Stimulated activated naive CD8-positive, alpha-beta T cell treated with anti-CD3 and anti-CD28 coated beads, Interleukin-15, Interleukin-2, amounts not matched to agents 100 U/mL and 50 U/mL, for 24 hours (primary cell): Measurements from ENCODE around the gene VWDE.
A peak's percentile ranks its signal among the peaks of the same experiment; 100 is the strongest.
"Not testable (repeated sequence)": the region's sequence is repeated elsewhere in the genome, so short reads cannot be mapped to it uniquely, and the experiment has no call there.

Experiments used
- ATAC-seq: fragments of 150-1000 bp; cut with Tn5 transposase; one replicate; pipeline ENCODE4 v1.10.0; 2021
- DNase-seq: peaks from one replicate; pipeline ENCODE4 v3.0.0; 2021

The VWDE gene

DNA sequence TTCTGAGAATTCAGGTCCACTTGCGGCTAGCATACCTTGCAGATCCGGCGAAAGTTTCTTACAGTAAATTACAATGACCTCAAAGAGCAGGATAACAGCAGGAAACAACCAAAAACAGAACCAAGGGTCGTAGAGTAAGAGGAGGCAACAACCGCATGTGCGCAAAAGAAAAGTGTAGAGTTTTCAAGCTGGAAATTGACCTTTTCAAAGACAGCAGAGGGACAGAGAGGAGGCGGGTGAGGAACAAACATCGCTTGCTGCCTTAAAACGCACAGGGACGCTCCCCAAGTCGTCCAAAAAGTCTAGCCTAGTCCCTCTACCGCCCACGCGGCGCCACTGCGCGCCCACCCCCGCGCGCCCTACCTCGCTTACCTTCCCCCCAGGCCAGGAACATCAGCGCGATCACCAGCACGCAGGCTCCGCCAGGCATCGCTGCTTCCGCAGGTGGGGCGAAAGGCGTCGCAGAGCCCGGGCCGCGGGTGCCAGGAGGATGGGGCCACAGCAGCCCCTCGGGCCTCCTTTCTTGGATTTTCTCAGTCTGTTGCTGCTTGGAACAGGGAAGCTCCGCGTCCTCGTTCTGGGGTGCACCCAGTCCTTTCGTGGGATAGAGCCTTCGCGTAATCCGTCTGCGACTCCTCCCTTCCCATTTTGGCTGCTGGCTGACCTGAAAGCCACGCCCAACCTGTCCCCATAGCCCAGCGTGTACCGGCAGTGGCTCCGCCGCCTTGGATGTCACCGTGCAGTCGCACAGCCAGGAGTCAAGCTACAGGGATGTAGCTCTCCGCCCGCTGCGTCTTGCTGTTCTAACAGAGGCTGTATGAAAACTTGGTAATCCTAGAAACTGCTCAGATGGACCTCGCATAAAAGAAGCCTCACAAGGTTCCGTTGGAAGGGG is at the start of gene VWDE:
Gene VWDE (minus strand): TSS at position 579 of the 895 bp plus-strand sequence. CDS start 149 bp downstream, at position 430.
- DNase-seq (peak; percentile 62), ATAC-seq (peak; percentile 93)

DNA sequence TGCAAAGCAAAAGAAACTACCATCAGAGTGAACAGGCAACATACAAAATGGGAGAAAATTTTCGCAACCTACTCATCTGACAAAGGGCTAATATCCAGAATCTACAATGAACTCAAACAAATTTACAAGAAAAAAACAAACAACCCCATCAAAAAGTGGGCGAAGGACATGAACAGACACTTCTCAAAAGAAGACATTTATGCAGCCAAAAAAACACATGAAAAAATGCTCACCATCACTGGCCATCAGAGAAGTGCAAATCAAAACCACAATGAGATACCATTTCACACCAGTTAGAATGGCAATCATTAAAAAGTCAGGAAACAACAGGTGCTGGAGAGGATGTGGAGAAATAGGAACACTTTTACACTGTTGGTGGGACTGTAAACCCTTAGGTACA is 49.5 kb upstream of the VWDE start:
- not testable (repeated sequence) for ATAC-seq, DNase-seq

DNA sequence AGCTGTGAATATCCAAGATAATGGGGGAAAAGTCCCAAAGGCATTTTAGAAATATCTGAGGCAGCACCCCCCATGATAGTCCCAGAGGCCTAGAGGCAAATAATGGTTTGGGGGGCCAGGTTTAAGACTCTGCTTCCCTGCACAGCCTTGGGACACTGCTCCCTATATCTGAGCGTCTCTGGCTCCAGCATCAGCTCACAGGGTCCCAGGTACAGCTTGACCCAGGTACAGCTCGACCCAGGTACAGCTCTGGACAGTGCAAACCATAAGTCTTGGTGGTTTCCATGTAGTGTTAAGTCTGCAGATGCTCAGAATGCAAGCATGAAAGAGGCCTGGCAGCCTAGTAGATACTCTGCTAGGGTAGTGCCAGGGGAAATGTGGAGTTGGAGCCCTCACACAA is 47.0 kb upstream of the VWDE start:
- ATAC-seq (no peak), DNase-seq (no peak)

GRCh38 chr7:12444785-12445184 is 41.1 kb upstream of the VWDE start:
- DNase-seq = no peak
- ATAC-seq = no peak

GRCh38 chr7:12440229-12440628 is 36.6 kb upstream of the VWDE start:
- no peak for ATAC-seq

DNA sequence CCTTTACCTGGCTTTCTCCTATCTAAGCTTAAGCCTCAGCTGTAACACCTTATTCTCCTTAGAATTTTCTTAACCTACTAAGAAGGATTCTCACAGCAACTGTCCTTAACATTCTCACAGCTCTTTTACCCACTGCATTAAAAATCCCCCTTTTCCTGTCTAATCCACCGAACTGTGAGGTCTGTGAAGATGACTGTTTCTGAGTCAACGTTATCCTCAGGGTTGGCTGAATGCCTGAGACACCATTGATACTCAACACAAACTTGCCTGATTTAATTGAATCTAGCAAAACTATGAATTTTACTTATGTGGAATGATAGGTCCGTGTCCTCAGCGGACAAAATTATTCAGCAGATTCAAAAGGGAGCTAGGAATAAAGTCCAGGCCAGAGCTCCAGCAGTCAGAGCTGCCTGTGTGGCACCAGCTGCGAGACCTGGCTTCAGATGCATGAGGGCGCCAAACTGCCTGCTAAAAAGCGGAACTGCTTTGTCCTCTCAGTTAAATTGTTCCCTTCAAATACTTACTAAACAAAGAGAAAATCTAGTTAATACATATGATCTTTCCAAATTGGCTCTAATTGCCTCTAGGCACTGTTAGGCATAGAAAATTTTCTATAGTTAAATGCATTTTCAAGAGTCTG is 33.4 kb upstream of the VWDE start:
- no peak for ATAC-seq
- DNase-seq = no peak

More at GRCh38 chr7:12440229-12440628, 36.6 kb upstream of the VWDE start:
- no peak for DNase-seq

- ATAC-seq = no peak
- no peak for DNase-seq
These were observed 32.5 kb upstream of the VWDE start for GRCh38 chr7:12436126-12436525.

GRCh38 chr7:12434012-12434642 is 30.5 kb upstream of the VWDE start:
- no peak for DNase-seq

GRCh38 chr7:12431886-12432556 is 28.4 kb upstream of the VWDE start:
- no peak for ATAC-seq

More at GRCh38 chr7:12434012-12434642, 30.5 kb upstream of the VWDE start:
- ATAC-seq = no peak

GRCh38 chr7:12425311-12425710 is 21.6 kb upstream of the VWDE start:
- ATAC-seq = no peak
- no peak for DNase-seq

More at GRCh38 chr7:12431886-12432556, 28.4 kb upstream of the VWDE start:
- DNase-seq = no peak

- DNase-seq = no peak
- no peak for ATAC-seq
These were observed 20.5 kb upstream of the VWDE start for GRCh38 chr7:12423997-12424745.

GRCh38 chr7:12423355-12423996 is 19.8 kb upstream of the VWDE start:
- no peak for ATAC-seq
- no peak for DNase-seq

DNA sequence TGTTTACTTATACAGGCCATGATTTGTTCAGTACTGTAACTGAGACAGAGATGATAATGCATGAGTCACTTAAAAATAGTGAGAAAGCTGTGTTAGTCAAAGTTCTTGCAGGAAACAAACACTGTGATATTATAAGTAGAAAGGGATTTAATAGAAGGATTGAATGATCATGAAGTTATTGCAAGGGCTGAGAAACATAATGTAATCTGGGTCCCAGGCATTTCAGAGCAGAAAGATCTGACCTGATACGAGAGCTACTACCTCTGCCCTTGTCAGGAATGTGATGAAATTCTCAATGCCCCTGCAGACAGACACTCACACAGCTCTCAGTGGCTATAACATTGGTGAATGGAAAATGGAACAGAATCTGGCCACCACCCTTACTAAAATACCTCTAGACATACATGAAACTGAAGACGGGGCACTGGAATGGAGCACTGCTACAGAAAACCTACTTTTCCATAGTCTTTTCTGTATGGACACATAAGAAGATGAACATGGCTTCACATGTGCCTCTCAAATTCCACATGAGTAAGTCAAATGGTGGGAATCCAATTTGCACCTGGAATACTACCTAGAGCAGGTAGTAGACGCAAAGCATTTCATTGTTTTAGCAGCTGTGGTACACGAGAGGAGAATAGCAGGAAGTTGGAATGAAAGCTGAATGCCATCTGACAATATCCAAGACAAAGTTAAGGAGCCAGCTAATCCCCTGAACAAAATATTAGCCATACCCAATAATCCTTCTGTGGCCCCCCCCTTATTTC is 19.1 kb upstream of the VWDE start:
- no peak for DNase-seq
- ATAC-seq = no peak

DNA sequence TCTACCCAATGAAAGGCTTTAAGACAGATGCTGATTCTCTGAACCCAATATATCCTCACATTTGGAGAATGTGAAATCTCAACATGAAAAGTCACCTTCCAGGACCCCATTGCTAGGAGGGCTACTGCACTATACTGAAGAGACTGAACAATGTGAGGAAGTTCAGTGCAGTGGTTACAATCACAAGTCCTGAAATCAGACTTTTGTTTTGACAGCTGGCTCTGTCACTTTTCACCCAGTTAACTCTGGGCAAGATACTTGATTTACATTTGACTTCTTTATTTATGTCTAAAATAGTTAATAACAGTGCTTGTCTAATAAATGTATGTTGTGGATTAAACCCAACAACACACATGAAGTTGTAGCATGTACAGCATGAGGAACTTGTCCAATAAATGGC is 14.8 kb upstream of the VWDE start:
- ATAC-seq (no peak), DNase-seq (no peak)

- no peak for ATAC-seq
- DNase-seq = no peak
These were observed 11.4 kb upstream of the VWDE start for GRCh38 chr7:12415072-12415471.

GRCh38 chr7:12412407-12412806 is 8.7 kb upstream of the VWDE start:
- DNase-seq = no peak
- ATAC-seq = no peak

DNA sequence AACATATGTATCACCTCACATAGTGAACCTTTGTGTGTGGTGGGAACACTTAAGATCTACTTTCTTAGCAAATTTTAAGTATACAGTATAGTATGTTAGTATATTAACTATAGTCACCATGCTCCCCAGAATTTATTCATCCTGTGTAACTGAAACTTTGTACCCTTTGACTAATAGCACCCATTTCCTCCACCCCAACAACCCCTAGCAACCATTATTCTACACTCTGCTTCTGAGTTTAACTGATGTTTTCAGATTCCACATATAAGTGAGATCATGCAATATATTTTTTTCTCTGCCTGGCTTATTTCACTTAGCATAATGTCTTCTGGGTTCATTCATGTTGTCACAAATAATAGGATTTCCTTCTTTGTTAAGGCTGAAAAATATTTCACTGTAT is 6.9 kb upstream of the VWDE start:
- DNase-seq (no peak), ATAC-seq (no peak)

GRCh38 chr7:12409097-12409711 is 5.5 kb upstream of the VWDE start:
- no peak for DNase-seq
- no peak for ATAC-seq

GRCh38 chr7:12407652-12408051 is 4.0 kb upstream of the VWDE start:
- ATAC-seq, DNase-seq: not testable (repeated sequence)

- no peak for ATAC-seq
- DNase-seq = no peak
These were observed 1.3 kb downstream of the VWDE start for GRCh38 chr7:12402365-12402725.
